ENCODE results near the gene KBTBD13.

KBTBD13 gene

DNA sequence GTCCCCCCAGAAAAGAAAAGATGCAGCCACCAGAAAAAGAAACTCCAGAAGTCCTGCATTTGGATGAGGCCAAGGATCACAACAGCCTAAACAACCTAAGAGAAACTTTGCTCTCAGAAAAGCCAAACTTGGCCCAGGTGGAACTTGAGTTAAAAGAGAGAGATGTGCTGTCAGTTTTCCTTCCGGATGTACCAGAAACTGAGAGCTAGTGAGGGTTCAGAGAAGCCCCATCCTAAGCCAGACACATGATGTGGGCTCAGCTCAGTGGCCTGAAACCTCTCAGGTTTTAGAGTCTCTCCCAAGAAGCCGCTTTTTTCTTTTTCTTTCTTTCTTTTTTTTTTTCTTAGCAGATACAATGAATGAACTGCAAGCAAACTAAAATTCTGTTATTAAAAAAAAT, 23.6 kb upstream of the KBTBD13 start:
- DNase-seq, result no peak

DNA sequence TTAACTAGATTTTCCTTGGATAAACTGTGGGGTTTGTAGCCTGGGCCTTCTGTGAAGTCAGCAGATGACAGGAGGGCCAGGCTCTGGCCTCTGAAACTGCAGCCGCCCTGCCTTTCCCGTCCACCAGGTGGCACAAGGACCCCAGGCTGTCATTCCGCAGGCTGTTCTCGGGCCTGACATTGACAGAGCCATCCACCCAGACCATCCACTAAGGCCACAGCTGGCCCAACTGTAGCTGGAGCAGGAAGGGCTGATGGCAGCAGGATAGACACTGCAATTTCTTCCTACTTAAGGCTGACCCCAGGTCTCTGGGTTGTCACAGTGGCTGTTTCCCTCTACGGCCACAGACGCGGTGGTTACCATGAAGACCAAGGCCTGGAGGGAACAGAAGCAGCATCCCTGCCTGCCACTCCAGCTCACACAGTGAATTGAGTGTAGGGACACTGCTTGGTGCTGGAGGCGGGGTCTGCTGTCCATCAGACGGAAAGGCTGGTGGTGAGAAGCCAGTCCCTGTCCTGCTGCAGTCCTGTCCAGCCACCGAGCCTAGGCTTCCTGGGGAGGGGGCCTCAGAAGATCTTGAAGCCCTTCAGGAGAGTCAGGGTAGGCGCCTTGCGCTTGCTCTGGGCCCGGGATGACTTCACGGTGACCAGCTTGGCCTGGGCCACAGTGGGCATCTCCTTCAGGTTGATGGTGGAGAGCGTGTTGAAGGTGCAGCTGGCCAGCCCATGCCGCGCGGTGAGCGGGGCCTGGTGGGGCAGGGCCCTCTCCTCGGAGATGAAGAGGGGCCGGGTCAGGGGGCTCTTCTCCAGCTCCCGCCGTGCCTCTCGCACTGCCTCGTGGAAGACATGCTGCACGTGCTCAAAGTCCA, 22.0 kb upstream of the KBTBD13 start:
- peak in 1 of 2 experiments; percentile 67 for DNase-seq

DNA sequence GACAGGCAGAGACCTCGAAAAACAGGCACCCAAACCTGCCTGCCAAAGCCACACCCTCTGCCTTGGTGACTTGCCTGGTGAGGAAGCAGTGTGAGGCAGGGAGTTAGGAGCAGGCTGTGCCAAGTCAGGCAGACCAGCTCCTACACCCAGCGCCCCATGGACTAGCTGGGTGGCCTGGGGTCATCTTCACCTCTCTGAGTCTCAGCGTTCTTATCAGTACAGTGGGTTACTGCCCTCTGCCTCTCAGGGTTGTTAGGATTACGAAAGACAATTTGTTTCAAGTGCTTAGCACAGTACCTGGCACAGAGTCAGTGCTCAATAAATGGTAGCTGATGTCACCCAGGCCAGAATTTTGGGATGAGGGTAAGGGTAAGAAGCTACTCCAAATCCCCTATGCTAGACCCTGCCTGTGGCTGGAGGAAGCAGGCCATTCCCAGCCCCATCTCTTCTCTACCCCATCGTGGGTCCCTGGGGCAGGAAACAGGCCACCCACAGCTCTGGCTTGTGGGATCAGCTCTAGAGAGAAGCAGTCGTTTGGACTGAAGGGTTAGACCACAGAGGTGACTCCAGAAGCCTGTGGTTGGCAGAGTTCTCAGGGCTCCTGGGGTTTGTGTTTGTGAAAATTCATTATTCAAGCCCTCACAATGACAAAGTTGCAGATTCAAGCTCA, 21.2 kb upstream of the KBTBD13 start:
- DNase-seq, result no peak

- no peak for DNase-seq
Measured at GRCh38 chr15:65056106-65056505, 20.4 kb upstream of the KBTBD13 start.

- DNase-seq, result peak in 1 of 2 experiments; percentile 46
Measured at GRCh38 chr15:65056868-65057548, 19.5 kb upstream of the KBTBD13 start.

GRCh38 chr15:65057549-65057940, 19.0 kb upstream of the KBTBD13 start:
- DNase-seq, result no peak

DNA sequence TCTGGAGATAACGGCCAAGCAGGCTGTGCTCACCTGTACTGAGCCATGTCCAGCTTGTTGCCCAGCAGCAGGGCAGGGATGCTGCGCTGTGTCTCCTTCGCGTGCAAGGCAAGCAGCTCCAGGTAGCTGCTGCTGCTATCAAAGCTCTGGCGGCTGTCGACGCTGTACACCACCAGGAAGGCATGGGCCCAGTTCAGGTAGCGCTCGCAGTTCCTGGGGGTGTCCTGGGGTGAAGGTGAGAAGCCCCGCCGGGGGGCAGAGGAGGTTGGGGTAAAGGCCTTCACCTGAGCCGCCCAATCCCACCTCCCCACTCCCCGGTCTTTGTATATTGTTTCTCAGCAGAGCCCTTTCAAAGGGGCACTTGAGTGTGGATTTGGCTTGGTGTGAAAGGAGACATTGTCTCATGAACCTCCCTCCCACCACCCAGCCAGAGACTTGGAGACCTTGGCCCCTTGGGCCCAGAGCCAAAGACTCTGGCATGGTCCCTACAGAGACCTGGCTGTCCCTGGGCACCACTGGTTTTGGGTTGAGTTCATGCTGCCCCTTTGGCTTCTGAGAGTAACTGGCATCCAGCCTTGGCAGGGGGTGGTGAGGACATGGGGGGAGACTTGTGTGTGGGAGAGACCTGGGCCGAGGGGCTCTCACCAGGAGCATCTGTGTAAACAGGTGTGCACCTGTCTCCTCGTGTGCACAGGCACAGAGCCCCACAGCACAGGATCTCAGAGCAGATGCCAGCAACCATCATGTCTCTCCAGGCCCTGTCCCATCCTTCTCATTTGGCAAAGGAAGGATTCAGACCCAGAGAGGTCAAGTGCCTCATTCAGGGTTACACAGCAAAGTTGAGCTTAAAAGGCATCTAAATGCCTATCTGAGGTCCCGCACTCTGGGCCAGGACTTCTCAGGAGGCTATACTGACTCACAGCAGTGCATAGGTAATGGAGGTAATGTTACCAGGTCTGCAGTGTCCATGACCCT, 17.9 kb upstream of the KBTBD13 start:
- no peak for DNase-seq

DNA sequence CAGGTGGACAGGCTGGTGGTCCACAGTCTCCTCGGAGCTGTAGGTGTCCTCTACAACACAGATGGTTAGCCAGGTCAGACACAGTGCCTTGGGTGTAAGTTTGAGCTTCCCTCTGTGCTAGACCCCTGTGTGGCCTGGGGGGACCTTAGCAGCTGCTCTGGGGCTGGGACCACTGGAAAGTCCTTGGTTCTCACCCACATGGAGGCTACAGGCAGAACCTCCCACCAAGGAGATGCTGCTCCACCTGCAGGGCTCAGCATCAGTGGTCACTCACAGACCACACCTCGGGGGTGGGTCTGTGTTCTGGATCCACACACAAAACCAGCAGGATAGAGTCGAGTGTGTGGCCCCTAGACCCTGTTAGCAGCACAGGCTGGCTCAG, 17.2 kb upstream of the KBTBD13 start:
- DNase-seq, result no peak

DNA sequence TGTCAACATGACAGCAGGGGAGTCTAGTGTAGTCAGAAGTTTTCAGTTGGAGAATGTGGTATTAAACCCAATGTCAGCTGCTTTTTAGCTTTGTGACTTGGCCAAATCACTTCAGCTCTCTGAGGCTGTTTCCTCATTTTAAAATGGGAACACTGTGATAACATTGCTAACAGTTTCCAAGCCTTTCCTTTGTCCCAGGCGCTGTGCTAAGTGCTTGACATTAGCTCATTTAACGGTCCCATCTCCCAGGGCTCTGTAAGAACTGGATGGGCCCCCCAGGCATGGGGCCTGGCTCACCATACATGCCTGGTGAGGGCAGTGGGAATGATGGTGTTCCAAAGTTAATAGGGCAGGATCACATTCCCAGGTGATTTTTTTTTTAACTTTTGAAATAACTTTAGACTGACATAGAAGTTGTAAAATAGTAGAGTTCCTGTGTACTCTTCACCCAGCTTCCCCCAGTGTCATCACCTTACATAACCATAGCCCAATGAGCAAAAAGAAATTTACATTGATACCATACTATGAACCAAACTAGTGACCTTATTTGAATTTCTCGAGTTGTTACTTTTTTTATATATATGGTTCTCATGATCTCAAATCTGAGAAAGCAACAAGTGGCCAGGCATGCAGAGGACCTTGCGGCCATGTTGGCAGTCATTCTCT, 16.5 kb upstream of the KBTBD13 start:
- no peak for DNase-seq

- DNase-seq, result no peak
Measured at GRCh38 chr15:65060641-65061397, 15.7 kb upstream of the KBTBD13 start.

DNA sequence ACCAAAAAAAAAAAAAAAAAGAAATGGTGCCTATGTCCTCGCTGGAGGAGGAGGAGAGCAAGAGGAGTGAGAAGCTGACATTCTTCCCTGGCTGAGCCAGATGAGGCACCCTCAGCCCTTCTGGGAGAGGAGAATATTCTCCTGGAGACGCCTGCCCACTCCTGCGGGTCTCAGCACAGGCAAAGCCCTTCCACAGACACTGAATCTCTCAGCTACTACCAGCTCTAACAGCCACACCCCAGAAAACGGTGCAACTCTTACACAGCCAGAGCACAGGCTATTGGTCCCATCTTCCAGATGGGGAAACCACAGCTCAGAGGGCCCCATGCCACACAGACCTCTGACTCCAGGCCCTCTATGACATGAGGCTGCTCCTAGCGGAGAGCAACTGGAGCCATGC, 14.5 kb upstream of the KBTBD13 start:
- DNase-seq, result no peak

DNA sequence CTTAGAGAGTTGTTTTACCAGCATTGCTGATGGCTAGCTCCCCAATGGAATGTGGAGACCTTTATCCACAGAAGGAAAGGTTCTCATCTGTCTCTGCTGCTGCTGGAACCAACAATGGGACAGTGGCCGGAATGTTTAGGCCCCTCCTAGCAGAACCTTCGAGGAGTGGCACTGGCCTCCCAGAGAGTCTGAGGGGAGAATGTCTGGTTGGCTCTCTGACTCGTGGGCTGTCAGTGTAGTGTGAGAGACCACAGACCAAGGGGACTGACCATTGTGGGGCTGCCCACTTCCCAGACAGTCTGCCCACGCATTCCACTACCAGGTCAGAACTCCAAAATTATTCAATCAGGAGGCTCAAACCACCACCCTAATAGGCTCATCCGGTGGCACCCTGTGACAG, 13.8 kb upstream of the KBTBD13 start:
- no peak for DNase-seq

DNA sequence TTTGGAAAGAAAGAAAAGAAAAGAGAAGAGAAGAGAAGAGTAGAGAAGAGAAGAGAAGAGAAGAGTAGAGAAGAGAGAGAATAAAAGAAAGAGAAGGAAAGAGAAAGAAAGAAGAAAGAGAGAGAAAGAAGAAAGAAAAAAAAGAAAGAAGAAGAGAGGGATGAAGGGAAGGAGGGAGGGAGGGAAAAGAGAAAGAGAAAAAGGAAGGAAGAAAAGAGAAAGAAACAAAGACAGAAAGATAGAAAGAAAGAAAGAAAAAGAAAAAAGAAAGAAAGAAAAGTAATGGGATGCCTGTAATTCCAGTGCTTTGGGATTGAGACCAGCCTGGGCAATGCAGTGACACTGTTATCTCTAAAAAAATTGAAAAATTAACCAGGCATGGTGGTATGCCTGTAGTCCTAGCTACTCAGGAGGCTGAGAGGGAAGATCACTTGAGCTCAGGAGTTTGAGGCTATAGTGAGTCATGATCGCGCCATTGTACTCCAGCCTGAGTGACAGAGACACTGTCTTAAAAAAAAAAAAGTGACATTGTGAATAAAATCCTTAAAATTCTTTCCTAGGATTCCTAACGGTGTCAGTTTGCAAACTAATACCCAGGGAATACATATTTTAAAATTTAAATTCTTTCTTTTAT, 10.4 kb upstream of the KBTBD13 start:
- DNase-seq, result no peak

GRCh38 chr15:65066635-65067316, 9.8 kb upstream of the KBTBD13 start:
- DNase-seq, result no peak

DNA sequence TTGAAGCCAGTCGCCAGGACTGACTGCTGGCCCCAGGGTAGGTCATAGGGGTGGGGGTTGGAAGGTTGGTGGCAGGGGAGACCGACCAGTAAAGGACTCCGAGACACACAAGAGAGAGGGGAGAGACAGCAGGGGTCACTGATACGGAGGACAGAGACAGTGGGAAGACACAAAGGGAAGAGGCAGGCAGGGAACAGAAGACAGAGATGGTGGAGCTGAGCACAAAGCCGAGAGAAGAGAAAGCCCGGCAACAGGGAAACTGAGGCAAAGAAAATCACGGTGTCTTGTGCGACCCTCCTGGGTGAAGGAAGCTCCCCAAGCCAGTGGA, 9.3 kb upstream of the KBTBD13 start:
- no peak for DNase-seq

DNA sequence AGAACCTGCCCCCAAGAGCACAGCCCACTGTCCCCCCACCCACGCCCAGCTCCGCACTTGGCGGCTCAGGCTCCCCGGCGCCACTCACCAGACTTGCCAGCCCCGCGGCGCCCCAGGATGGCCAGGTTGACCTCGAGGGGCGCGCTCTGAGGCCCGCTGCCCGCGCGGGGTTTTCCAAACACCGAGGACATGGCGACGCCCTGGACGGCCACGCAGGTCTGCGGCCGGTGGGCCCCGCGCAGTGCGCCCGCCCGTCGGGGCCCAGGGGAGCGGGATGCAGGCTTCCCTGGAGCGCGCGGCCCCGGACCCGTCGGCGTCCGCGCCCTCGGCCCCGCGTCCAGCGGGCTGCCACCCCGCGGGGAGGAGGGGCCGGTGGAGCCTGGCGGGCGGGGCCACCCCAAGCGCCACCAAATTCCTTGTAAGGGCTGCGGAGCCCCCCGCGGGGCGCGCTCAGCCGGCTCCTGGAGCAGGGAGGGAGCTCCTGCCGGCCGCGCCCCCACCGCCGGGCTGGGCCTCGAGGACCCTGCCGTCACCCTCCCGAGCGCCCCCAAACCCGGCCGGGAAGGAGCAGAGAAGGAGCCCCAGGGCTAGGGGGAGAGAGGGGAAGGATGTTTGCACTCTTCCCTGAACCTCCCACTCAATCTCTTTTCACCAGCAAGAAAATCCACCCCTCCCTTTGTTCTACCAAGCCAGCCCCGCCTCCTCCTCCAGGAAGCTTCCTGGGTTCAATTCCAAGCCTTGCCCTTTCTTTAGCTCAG, 8.7 kb upstream of the KBTBD13 start, which contains the start of gene RASL12:
Gene RASL12, minus strand, starts transcription at position 347 of the 758 bp plus-strand sequence. Its CDS starts 156 bp downstream, at position 191.
- DNase-seq, result no peak

GRCh38 chr15:65068403-65068788, 8.2 kb upstream of the KBTBD13 start:
- DNase-seq, result no peak

GRCh38 chr15:65069179-65069578, 7.4 kb upstream of the KBTBD13 start:
- no peak for DNase-seq

DNA sequence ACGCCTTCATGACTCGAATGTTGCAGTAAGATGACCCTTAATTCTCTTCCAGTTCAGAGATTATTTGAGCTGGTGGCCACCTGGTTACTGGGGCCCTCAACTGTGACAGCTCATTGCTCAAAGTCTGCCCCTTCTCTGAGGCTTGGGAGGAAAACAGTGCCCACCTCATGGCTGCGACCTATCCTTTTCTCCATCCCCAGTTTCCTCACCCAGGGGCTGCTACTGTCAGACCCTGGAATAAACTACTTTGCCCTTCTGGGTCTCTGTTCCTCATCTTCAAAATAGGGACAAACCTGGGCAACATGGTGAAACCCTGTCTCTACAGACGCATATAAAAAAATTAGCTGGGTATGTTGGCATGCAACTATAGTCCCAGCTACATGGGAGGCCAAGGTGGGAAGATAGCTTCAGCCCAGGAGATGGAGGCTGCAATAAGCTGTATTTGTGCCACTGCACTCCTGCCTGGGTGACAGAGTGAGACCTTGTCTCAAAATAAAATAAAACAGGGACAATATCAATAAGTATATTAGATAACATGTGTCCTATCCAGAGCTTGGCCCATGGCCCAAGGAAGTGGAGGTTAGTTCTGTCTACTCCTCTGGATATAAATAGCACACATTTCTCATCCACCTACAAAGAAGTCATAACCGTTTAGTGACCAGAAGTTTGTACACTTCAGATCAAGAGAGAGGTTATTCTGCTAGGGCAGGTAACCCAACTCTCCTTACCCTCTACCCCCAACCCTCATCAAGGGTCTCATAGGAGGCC, 6.6 kb upstream of the KBTBD13 start:
- DNase-seq, result no peak

Measured in SW 1271 (cell line).